SKM-1 treated with dmso at 0.1 percent for 144 hours (cell line): Measurements from ENCODE around the gene ZPBP.
"Not testable (repeated sequence)": the region's sequence is repeated elsewhere in the genome, so short reads cannot be mapped to it uniquely, and the experiment has no call there.

ENCODE experiments used
- DNase-seq: peaks from one replicate; lab custom pipeline; 2025; ENCODE audit not compliant: unreplicated experiment; lab: John Stamatoyannopoulos, UW

Gene ZPBP

DNA sequence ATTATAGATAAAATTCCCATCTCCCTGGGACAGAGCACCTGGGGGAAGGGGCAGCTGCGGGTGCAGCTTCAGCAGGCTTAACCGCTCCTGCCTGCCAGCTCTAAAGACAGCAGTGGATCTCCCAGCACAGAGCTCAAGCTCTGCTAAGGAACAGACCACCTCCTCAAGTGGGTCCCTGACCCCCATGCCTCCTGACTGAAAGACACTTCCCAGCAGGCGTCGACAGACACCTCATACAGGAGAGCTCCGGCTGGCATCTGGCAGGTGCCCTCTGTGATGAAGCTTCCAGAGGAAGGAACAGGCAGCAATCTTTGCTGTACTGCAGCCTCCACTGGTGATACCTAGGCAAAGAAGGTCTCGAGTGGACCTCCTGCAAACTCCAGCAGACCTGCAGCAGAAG, 51.9 kb downstream of the ZPBP start:
- DNase-seq = not testable (repeated sequence)

DNA sequence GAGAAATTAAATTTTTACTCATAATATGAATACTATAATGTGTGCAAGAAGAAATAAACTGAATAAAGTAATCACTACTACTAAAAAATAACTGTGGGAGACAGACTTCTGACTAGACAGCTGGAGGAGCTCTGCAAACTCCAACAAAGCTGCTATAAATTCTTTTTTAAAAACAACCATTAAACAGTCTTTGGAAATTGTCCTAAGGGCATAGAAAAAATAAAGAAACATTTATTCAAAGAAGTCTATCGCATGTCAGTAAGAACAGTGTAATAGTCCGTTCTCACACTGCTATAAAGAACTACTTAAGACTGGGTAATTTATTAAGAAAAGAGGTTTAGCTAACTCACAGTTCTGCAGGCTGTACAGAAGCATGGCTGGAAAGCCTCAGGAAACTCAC, 56.0 kb downstream of the ZPBP start:
- DNase-seq = no peak

DNA sequence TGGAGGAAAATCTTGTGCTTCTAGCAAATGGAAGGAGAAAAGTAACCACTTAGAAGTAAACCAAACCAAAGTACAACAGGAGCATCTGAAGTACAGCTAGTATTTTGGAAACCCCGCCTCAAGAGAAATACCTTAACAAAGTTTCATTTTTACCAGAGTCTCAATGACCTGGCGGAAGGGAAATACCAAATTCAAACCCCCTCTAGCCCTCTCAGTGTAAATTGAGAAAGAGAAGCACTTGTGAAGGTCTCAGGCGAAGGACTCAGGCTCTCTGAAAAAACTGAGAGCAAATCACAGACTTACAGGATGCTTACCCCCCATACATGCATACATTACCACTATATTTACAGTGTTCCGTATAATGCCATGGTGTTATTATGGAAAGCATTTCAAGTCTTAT, 70.1 kb downstream of the ZPBP start:
- DNase-seq = no peak

DNA sequence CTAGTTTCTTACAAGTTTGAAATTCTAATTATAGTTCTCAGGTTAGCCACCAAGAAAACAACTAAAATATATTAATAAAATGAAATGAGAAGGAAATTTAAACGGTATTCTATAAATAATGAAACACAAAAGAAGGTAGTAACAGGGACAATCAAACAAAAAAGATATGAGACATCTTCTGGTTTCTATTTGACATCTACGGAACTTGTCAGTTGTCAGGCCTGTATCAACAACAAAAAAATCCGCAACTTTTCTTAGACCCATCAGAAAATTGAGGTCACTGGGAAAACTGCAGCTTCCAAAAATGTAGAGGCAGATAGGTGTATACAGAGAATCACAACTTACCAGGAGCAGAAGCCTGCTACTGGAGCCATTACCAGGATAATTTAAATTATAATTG, 70.6 kb downstream of the ZPBP start:
- DNase-seq = no peak

DNA sequence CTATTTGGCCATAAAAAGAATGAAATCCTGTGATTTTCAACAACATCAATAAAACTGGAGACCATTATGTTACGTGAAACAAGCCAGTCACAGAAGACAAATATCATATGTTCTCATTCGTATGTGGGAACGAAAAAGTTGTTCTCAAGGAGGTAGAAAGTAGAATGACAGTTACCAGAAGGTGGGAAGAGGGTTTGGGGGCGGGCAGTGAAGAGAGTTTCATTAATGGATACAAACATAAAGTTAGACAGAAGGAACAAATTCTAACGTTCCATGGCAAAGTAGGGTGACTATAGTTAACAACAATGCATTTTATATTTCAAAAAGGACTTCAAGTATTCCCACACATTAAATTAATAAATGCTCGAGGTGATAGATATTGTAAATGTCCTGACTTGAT, 97.4 kb downstream of the ZPBP start:
- DNase-seq = no peak

DNA sequence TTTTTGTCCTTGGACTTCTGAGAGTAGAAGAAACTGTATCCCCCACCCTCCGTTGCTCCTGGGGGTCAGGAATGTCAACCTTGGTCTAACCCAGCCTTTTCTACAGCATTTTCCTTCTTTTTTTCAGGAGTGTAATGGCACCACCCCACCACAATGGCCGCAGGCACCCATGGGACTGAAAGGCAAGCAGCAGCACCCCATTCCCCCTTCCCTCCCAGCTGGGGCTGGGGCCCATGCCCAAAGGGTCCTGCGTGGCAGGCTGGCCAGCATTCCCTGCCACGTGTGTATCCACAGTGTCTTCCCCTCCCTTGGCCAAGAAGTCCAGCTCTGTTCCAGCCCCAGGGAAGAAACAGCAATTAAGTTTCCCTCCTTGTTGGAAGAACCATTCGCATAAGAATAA, 106.9 kb downstream of the ZPBP start:
- no peak for DNase-seq

DNA sequence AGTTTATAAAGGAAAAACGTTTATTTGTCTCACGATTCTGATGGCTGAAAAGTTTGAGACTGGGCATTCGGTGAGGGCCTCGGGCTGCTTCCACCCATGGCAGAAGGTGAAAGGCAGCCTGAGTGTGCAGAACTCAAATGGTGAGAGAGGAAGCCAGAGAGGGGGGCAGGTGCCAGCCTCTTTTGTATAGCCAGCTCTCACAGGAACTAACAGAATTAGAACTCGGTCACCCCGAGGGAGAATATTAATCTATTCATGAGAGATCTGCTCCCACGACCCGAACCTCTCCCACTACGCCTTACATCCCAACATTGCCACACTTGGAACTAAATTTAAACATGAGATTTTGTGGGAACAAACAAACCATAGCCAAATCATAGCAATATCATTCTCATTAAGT, 112.6 kb downstream of the ZPBP start:
- DNase-seq = peak; percentile 68

DNA sequence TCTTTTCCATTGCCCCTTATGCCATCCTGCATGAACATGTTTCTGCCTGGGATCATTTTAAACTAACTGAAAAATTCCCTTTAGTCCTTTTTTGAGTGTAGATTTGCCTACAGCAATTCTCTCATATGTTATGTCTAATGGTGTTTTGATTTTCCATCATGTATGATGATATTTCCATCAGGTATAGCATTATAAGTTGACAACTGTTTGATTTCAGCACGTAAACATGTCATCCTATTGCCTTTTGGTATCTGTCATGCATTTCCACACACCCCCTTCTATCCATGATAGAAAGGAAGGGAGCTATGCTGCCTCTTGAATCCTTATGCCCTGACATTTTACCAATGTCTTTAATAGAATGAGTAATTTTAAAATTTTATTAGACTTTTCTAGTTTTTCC, 116.8 kb downstream of the ZPBP start:
- DNase-seq = no peak

DNA sequence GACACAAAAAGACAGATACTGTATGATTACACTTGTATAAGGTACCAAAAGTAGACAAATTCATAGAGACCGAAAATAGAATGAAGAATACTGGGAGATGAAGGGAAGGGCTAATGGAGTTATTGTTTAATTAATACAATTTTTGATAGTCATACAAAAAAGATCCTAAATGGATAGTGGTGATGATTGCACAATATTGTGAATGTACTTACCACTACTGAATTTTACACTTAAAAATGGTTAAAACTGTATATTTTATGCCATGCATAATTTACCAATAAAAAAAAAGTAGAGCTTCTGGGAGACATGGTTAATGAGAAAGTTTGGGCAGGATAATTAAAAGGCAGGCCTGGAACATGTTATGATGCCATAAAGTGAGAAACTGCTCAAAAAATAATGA, 119.0 kb downstream of the ZPBP start:
- no peak for DNase-seq

DNA sequence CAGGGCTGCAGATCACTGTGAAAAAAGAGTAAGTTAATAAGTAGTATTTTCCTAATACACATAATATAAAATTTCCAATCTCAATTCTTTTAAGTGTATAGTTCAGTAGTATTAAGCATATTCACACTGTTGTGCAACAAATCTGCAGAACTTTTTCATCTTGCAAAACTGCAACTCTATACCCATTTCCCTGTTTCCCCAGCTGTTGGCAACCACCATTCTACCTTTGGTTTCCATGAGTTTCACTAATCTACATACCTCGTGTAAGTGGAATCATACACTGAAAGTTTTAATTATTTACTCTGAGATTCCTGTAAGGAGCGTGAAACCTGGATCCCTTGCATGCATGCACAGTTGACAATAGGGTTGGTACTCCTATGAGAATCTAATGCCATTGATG, 155.4 kb downstream of the ZPBP start:
- no peak for DNase-seq

DNA sequence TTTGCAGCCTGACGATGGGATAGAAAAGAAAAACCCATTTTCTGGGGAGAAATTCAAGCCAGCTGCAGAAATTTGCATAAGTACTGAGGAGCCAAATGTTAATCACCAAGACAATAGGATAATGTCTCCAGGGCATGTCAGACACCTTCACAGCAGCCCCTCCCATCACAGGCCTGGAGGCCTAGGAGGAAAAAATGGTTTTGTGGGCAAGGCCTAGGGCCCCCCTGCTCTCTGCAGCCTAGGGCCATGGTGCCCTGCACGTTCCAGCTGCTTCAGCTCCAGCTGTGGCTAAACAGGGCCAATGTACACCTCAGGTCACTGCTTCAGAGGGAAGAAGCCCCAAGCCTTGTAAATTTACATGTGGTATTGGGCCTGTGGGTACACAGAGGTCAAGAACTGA, 161.4 kb downstream of the ZPBP start:
- no peak for DNase-seq

DNA sequence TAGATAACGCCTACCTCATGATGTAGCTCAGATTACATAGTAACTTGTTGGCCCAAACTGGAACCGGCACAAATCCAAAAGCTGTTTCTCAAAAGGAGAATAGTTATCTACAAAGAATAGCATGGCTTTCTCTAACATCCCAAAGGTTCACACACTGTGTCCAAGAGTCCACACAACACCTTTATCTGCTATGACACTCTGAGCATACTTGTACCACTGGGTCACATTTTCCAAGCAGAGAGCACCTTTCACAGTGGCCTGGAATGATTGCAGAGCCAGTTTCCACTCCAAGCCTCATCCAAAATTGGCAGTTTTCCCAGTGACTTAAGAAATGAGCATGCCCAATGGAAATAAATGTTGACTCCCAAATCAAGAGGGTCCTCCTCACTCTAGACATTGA, 164.3 kb downstream of the ZPBP start:
- no peak for DNase-seq

DNA sequence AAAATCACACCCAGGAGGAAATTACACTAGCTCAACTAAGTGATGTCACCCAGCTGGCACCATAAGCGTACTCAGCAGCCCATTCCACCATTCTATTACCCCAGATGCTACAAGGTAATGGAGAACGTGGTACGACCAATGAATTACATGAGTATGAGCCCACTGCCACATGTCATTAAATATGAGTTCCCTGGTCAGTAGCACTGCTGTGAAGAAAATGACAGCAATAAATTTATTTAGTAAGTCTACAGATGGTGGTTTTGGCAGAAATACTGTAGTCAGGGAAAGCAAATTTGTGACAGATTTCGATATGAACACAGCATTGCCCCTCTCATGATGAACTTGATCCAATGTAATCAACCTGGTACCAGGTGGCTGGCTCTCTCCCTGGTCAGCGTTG, 165.4 kb downstream of the ZPBP start:
- DNase-seq = no peak

DNA sequence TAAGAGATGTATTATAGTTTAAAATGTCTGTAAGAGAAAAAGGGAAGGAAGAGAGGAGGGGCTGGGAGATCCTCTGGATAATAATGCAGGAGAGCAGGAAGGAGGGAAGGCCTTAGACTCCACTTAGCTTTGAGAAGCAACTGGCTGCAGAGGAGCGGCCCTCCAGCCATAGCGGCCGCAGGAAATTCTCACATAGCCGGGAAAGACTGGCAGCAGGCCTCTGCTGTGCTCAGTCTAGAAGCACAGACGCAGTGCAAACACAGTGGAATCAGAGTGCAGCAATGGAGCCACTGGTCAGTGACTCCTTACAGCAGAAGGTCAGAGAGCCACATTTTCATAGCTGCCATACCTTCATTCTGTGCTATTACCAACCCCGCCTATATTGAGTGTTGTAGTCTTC, 166.3 kb downstream of the ZPBP start:
- no peak for DNase-seq

DNA sequence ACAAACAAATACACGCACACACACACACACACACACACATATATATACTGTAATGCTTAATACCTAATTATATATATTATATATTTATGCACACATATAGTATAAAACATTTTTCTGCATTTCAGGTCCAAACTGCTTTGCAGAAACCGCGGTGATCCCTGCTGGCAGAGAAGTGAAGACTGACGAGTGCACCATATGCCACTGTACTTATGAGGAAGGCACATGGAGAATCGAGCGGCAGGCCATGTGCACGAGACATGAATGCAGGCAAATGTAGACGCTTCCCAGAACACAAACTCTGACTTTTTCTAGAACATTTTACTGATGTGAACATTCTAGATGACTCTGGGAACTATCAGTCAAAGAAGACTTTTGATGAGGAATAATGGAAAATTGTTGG, 181.1 kb downstream of the ZPBP start:
- no peak for DNase-seq

DNA sequence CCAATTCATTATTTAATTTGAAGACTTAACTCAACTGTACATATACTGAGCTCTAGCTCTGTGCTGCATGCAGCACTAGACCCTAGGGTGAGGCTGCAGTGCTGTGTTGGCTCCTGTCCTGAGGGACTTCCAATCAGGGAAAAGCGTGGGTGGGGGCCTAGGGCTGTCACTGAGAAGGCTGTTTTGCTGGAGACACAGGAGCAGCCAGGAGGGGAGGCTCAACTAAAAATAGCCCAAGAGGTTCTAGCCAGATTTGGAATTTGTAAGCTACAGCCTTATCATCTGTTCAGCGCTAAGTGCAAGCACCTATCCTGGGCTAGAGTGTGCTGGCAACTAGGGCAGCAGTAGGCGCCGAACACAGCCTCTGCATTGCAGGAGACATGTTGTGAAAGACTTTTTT, 198.5 kb downstream of the ZPBP start:
- DNase-seq = no peak

DNA sequence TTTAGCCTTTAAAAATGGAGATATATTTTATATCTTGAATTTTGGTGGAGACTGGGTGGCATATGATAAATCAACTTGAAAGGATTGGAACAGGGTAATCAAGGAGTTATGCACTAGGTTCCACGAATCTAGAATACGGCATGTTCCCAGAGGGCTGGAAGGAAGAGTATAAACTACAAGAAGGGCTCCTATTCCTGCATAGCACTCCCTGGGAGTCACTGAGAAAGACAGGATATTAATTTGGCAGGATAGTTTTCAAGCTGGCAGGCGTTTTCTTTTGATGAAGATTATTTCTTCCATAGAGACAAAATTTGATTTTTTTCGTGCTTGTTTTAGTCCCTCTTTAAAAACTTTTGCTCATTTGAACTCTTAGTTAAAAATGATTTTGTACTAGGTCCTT, 199.9 kb downstream of the ZPBP start:
- no peak for DNase-seq

DNA sequence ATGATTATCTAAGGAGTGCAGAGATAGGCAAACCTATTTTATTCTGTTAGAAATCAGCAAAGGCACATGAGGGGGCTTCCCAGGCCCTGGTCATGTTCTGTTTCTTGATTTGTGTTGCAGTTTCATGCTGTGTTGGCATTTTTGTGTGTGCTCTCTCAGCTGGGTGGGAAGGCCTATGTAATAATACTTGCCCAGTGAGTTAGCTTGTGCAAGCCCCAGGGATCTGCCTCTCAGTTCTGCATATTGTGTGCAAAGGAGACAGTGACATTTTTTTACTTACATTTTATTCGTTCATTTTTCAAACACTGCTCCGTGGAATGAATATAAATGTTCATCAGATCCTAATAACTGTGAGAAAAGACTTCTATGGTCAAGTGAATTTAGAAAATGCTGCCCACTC, 200.6 kb downstream of the ZPBP start:
- no peak for DNase-seq
